Measurements from ENCODE around the gene RAB44. TPM values are rescaled to one million over a fixed set of nuclear protein-coding genes. Genes with fewer than 3 reads are reported as not detected.

RAB44 gene
- total and polyA plus RNA-seq, 2 of the 13 experiments (the other 11 are each of a cell fraction or from before 2014, with no cell fraction given) = not detected

GRCh38 chr6:36722879-36723278, 25.3 kb downstream of the RAB44 start:
- Histone ChIP-seq H3K27ac (ENCODE audit: extremely low read length, insufficient read depth, low read length) (no peak overlapping the region), H3K4me1 (ENCODE audit: insufficient read depth, low read length) (no peaks in the 10 kb centered on the region), H3K9me3 (ENCODE audit: low read length) (no peaks in the 10 kb centered on the region), H3K79me2 (ENCODE audit: insufficient read depth, low read length) (no peaks in the 10 kb centered on the region), H3K27me3 (ENCODE audit: control insufficient read depth in 1 of 2, insufficient read depth in 2 of 2, low read length in 2 of 2) (peaks cover 7 to 45% of the 10 kb centered on the region in 2 experiments; a peak in 3 of 5 replicates), H3K4me3 (replicated peaks in 1 of 3; ENCODE audit: insufficient read depth in 1 of 3, low read depth in 2 of 3, low read length in 3 of 3) (no peak overlapping the region), H3K9ac (ENCODE audit: insufficient read depth, low read depth, low read length) (no peak overlapping the region), H3K4me2 (ENCODE audit: low read depth, low read length) (no peak overlapping the region), H3K36me3 (replicated peaks in 1 of 2; ENCODE audit: control insufficient read depth in 1 of 2, insufficient read depth in 2 of 2, low read length in 2 of 2) (no peaks in the 10 kb centered on the region), H4K20me1 (ENCODE audit: insufficient read depth, low read length) (no peaks in the 10 kb centered on the region), H2AFZ (ENCODE audit: low read length) (no peak overlapping the region)
- ATAC-seq (no peak), FAIRE-seq (no peak), DNase-seq (ENCODE audit: low spot score) (no peak)
- ChIA-PET CTCF (ENCODE audit: low intra/inter-chr PET ratio, low total read pairs) (interaction anchor here (4.1 kb wide), 1 partner anchor 99 kb away, joined by 59 read pairs; no protein-coding TSS in a partner anchor), POLR2A (no interaction called here)
- in situ Hi-C loops (cut with HindIII; ENCODE audit: extremely low pct_ligation_motif_present, low pct_unique_long_range_greater_than_20kb) = loop anchor here (5.0 kb wide), 1 partner anchor 101 kb away; no protein-coding TSS in a partner anchor
- intact Hi-C loops (cut with micrococcal nuclease; ENCODE audit: unreplicated experiment) = loop anchor here (5.0 kb wide), 1 partner anchor 41 kb away; no protein-coding TSS in a partner anchor
- WGBS (ENCODE audit: low lambda C conversion rate) = 4% methylated on average over 2 of the region's 2 CpGs
- TF ChIP-seq ZNF512 (CRISPR knock-in tag; IDR thresholded peaks at IDR 0.05) (no peak), ZNF318 (CRISPR knock-in tag; IDR thresholded peaks at IDR 0.05) (no peak), MATR3 (CRISPR knock-in tag; IDR thresholded peaks at IDR 0.05) (no peak), CREB3 (CRISPR knock-in tag; IDR thresholded peaks at IDR 0.05) (no peak), SALL2 (CRISPR knock-in tag; IDR thresholded peaks at IDR 0.05) (no peak), ZNF850 (CRISPR knock-in tag; conservative IDR thresholded peaks at IDR 0.05) (no peak), ATF7 (IDR thresholded peaks at IDR 0.05) (no peak), ATF7 (CRISPR knock-in tag; IDR thresholded peaks at IDR 0.05) (no peak), THAP7 (CRISPR knock-in tag; IDR thresholded peaks at IDR 0.05) (no peak), CBFB (CRISPR knock-in tag; IDR thresholded peaks at IDR 0.05) (no peak)
- no TSS peak for BruUV-seq (replicated peaks)
